Neural cell (in vitro differentiated cells): ENCODE measurements around the gene ZNRF1. TPM values are rescaled to one million over a fixed set of nuclear protein-coding genes. Genes with fewer than 3 reads are reported as not detected.
A peak's percentile ranks its signal among the peaks of the same experiment; 100 is the strongest.

Experiments
- H2AFZ ChIP-seq: fragments of 200-600, 300-800 bp; sonication (generic), shearing (Covaris generic); 2 replicates; pipeline ENCODE4 v1.6.0; 2014; ENCODE audit warnings: low read depth, mild to moderate bottlenecking, antibody characterized with exemption, low read length, moderate library complexity
- H3F3A ChIP-seq: fragments of 200-600 bp; shearing (Covaris generic); 2 replicates; pipeline ENCODE4 v1.6.1; 2016; ENCODE audit warnings: mild to moderate bottlenecking, moderate library complexity, mixed read lengths, antibody characterized with exemption, low read length; ENCODE audit not compliant: insufficient read depth, poor library complexity, severe bottlenecking
- H3K27ac ChIP-seq: fragments of 200-600, 300-800 bp; sonication (generic), shearing (Covaris generic); 2 replicates; pipeline ENCODE4 v1.5.1; 2014; ENCODE audit warnings: mild to moderate bottlenecking, low read length, moderate library complexity
- H3K27me3 ChIP-seq: fragments of 300-800, 200-600 bp; sonication (generic), shearing (Covaris generic); 2 replicates; pipeline ENCODE4 v1.6.0; 2014; ENCODE audit warnings: mild to moderate bottlenecking, low read depth, low read length, moderate library complexity; ENCODE audit not compliant: insufficient read depth
- H3K36me3 ChIP-seq: fragments of 300-800, 200-600 bp; sonication (generic), shearing (Covaris generic); 2 replicates; pipeline ENCODE4 v1.5.1; 2014; ENCODE audit warnings: mild to moderate bottlenecking, antibody characterized with exemption, low read length, moderate library complexity; ENCODE audit not compliant: insufficient read depth
- H3K4me2 ChIP-seq: fragments of 300-800, 200-600 bp; sonication (generic), shearing (Covaris generic); 2 replicates; pipeline ENCODE4 v1.6.0; 2014; ENCODE audit warnings: mild to moderate bottlenecking, low read length
- H3K4me3 ChIP-seq: fragments of 300-800, 200-600 bp; sonication (generic), shearing (Covaris generic); 2 replicates; pipeline ENCODE4 v1.5.1; 2014; ENCODE audit warnings: mild to moderate bottlenecking, low read length, moderate library complexity
- H3K79me2 ChIP-seq: fragments of 200-600 bp; shearing (Covaris generic); replicated peaks from 2 replicates; pipeline ENCODE4 v1.6.0; 2014; ENCODE audit warnings: mild to moderate bottlenecking, low read length, moderate library complexity; ENCODE audit not compliant: insufficient read depth
- H3K9ac ChIP-seq: fragments of 300-800, 200-600 bp; sonication (generic), shearing (Covaris generic); 2 replicates; pipeline ENCODE4 v1.6.1; 2016; ENCODE audit warnings: mild to moderate bottlenecking, low read length, mixed read lengths
- H3K9me2 ChIP-seq: fragments of 200-600 bp; shearing (Covaris generic); 2 replicates; pipeline ENCODE4 v1.6.1; 2016; ENCODE audit warnings: mild to moderate bottlenecking, low read length, mixed read lengths; ENCODE audit not compliant: insufficient read depth
- H3K9me3 ChIP-seq: fragments of 200-600, 300-800 bp; sonication (generic), shearing (Covaris generic); 2 replicates; pipeline ENCODE4 v1.6.1; 2016; ENCODE audit warnings: mild to moderate bottlenecking, mixed run types, low read length, moderate library complexity, mixed read lengths
- H4K20me1 ChIP-seq: fragments of 200-600 bp; shearing (Covaris generic); 2 replicates; pipeline ENCODE4 v1.6.1; 2016; ENCODE audit warnings: mild to moderate bottlenecking, mixed run types; ENCODE audit not compliant: insufficient read depth
- CTCF ChIP-seq: fragments of 450-650 bp; IDR thresholded peaks from 2 replicates; pipeline ENCODE4 v1.5.1; 2014; ENCODE audit warnings: antibody characterized with exemption, mild to moderate bottlenecking, moderate library complexity; ENCODE audit not compliant: poor library complexity, severe bottlenecking
- EP300 ChIP-seq: fragments of 450-650 bp; conservative IDR thresholded peaks from 2 replicates; pipeline ENCODE4 v1.6.1; 2014; ENCODE audit warnings: antibody characterized with exemption, mild to moderate bottlenecking, moderate library complexity; ENCODE audit not compliant: poor library complexity, severe bottlenecking
- EZH2 ChIP-seq: fragments of 200-600, 300-800 bp; shearing (Covaris generic), sonication (generic); IDR thresholded peaks from 2 replicates; pipeline ENCODE4 v1.6.1; 2014; ENCODE audit warnings: antibody characterized with exemption, low read length, borderline replicate concordance, mild to moderate bottlenecking; ENCODE audit not compliant: insufficient read depth, poor library complexity, severe bottlenecking
- MXI1 ChIP-seq: fragments of 450-650 bp; conservative IDR thresholded peaks from 2 replicates; pipeline ENCODE4 v1.6.1; 2014; ENCODE audit warnings: antibody characterized with exemption, mild to moderate bottlenecking; ENCODE audit not compliant: poor library complexity, severe bottlenecking
- POLR2AphosphoS5 ChIP-seq: IDR thresholded peaks from 2 replicates; pipeline ENCODE4 v1.6.1; 2012
- RAD21 ChIP-seq: fragments of 450-650 bp; conservative IDR thresholded peaks from 2 replicates; pipeline ENCODE4 v1.6.1; 2014; ENCODE audit warnings: antibody characterized with exemption, mild to moderate bottlenecking, moderate library complexity
- REST ChIP-seq: IDR thresholded peaks from 2 replicates; pipeline ENCODE4 v1.6.1; 2012; ENCODE audit warnings: borderline replicate concordance
- SMC3 ChIP-seq: fragments of 450-650 bp; conservative IDR thresholded peaks from 2 replicates; pipeline ENCODE4 v1.6.1; 2014; ENCODE audit warnings: antibody characterized with exemption, mild to moderate bottlenecking, moderate library complexity; ENCODE audit not compliant: poor library complexity
- TAF1 ChIP-seq: IDR thresholded peaks from 2 replicates; pipeline ENCODE4 v1.6.1; 2012; ENCODE audit warnings: low read depth
- polyA minus RNA-seq: library from RNA; depleted of rRNA, polyadenylated mRNA; stranded (reverse); fragments of >200 nt; gene quantifications from 2 replicates; pipeline ENCODE4 v1.2.3, GENCODE V29; 2014
- polyA plus RNA-seq: library from polyadenylated mRNA; depleted of rRNA; stranded (reverse); fragments of >200 nt; gene quantifications from 2 replicates; pipeline ENCODE4 v1.2.3, GENCODE V29; 2014

The ZNRF1 gene
- polyA plus RNA-seq (31.6 and 33.3 TPM in 2 replicates), polyA minus RNA-seq (55.3 and 66.1 TPM in 2 replicates)

GRCh38 chr16:74998481-74999218, at the start of gene ZNRF1:
Gene ZNRF1, plus strand, starts transcription at chr16:74999024. Its CDS starts 648 bp downstream, at chr16:74999672.
- Histone ChIP-seq H3K27me3 (no peaks in the 10 kb centered on the region), H3K27ac (peak within 1 kb of the TSS; percentile 88), H3K9me2 (no peaks in the 10 kb centered on the region), H3K4me2 (peak within 1 kb of the TSS; percentile 4), H3K4me3 (peak within 1 kb of the TSS; percentile 98), H3K9ac (peak within 1 kb of the TSS; percentile 92), H3F3A (peaks cover 4% of the 10 kb centered on the region), H3K36me3 (peaks cover 1% of the 10 kb centered on the region), H3K79me2 (peaks cover 45% of the 10 kb centered on the region), H2AFZ (peak within 1 kb of the TSS; percentile 45), H4K20me1 (peaks cover 38% of the 10 kb centered on the region), H3K9me3 (no peaks in the 10 kb centered on the region)
- TF ChIP-seq REST (no peak), SMC3 (peak; percentile 50), EZH2 (no peak), TAF1 (no peak), RAD21 (no peak), EP300 (no peak), POLR2AphosphoS5 (peak; percentile 84), CTCF (peak; percentile 57), MXI1 (no peak)

GRCh38 chr16:74949309-74949708, 49.5 kb upstream of the ZNRF1 start:
- H3K79me2 ChIP-seq = no peaks in the 10 kb centered on the region
- no peak overlapping the region for H3K4me2 ChIP-seq
- no peaks in the 10 kb centered on the region for H4K20me1 ChIP-seq
- H3K27me3 ChIP-seq = no peaks in the 10 kb centered on the region
- no peak overlapping the region for H2AFZ ChIP-seq
- no peak for TF ChIP-seq CTCF
- TF ChIP-seq MXI1 = no peak
- no peak for TF ChIP-seq RAD21
- TF ChIP-seq POLR2AphosphoS5 = no peak
- no peak for TF ChIP-seq SMC3
- TF ChIP-seq EP300 = no peak
- no peak overlapping the region for H3K4me3 ChIP-seq
- H3K9me3 ChIP-seq = no peaks in the 10 kb centered on the region
- no peaks in the 10 kb centered on the region for H3F3A ChIP-seq
- H3K27ac ChIP-seq = no peak overlapping the region
- H3K9me2 ChIP-seq = no peaks in the 10 kb centered on the region
- no peak overlapping the region for H3K9ac ChIP-seq
- no peaks in the 10 kb centered on the region for H3K36me3 ChIP-seq
